ENCODE data around the gene ERICH6.

Gene ERICH6

DNA sequence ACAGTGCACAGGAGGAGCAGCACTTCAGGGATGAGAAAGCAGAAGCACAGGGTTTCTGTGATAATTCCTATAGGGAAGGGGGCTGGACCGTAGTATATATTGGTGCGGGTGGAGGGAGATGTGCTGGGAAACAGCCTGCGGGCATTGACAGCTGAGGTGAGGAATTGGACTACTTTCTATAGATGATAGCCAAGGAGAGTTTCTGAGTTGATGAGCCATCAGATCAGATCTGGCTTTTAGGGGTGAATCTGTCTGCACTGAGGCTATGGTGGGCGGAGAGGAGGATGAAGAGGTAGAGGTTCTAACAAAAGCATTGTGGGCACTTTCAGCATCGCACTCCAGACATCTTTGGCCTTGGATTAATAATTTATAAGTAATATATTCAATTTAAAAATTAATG lies 67.5 kb downstream of the ERICH6 start:
- Histone ChIP-seq H3K4me3 (ENCODE audit: insufficient read depth, low read length, poor library complexity, severe bottlenecking) (no peak overlapping the region), H4K20me1 (ENCODE audit: low read depth, low read length) (no peaks in the 10 kb centered on the region), H3K9me2 (replicated peaks; ENCODE audit: insufficient read depth, low read length) (no peaks in the 10 kb centered on the region), H3K27me3 (ENCODE audit: low read length) (no peaks in the 10 kb centered on the region), H3K9ac (ENCODE audit: low read length) (no peak overlapping the region), H3K9me3 (ENCODE audit: insufficient read depth, low read length) (no peaks in the 10 kb centered on the region), H3K27ac (ENCODE audit: low read depth, low read length) (no peak overlapping the region), H3K79me2 (ENCODE audit: insufficient read depth, low read length) (no peaks in the 10 kb centered on the region), H3K4me2 (ENCODE audit: low read depth, low read length, poor library complexity, severe bottlenecking) (no peak overlapping the region), H2AFZ (ENCODE audit: low read depth, low read length, severe bottlenecking) (no peak overlapping the region), H3K36me3 (ENCODE audit: low read length) (no peaks in the 10 kb centered on the region), H3F3A (ENCODE audit: insufficient read depth) (peaks cover 28% of the 10 kb centered on the region)
- no peak for TF ChIP-seq EZH2phosphoT487 (conservative IDR thresholded peaks at IDR 0.05; ENCODE audit: low read length)
- no peak for TF ChIP-seq CTCF (IDR thresholded peaks at IDR 0.05; ENCODE audit: insufficient read depth, low read length, poor library complexity, severe bottlenecking)

DNA sequence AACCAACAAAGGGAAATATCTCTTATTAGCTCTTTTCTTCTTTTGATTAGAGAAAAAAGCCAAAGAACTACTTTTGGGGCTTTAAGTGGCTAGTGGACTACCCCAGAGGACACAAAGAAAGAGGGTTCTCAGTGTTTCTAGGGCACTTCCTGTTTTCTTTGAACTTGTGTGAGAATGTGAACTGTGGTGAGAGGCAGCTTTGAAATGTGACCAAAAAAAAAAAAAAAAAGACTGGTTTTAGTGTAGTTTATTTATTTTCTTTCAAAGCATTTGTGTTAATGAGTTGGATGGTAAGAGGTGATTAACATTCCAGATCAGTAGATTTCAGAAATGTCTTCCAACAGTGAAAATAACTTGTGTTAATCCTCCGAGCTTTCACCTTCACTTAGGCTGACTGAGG lies 68.2 kb downstream of the ERICH6 start:
- Histone ChIP-seq H3K4me3 (ENCODE audit: insufficient read depth, low read length, poor library complexity, severe bottlenecking) (no peak overlapping the region), H3K27ac (ENCODE audit: low read depth, low read length) (no peak overlapping the region), H3K9me2 (replicated peaks; ENCODE audit: insufficient read depth, low read length) (no peaks in the 10 kb centered on the region), H3K4me2 (ENCODE audit: low read depth, low read length, poor library complexity, severe bottlenecking) (no peak overlapping the region), H3K79me2 (ENCODE audit: insufficient read depth, low read length) (no peaks in the 10 kb centered on the region), H2AFZ (ENCODE audit: low read depth, low read length, severe bottlenecking) (no peak overlapping the region), H3K9ac (ENCODE audit: low read length) (no peak overlapping the region), H4K20me1 (ENCODE audit: low read depth, low read length) (no peaks in the 10 kb centered on the region), H3K36me3 (ENCODE audit: low read length) (peaks cover 3% of the 10 kb centered on the region; the same call in 1 of the 2 replicates), H3F3A (ENCODE audit: insufficient read depth) (peaks cover 34% of the 10 kb centered on the region), H3K27me3 (ENCODE audit: low read length) (no peaks in the 10 kb centered on the region), H3K9me3 (ENCODE audit: insufficient read depth, low read length) (no peaks in the 10 kb centered on the region)
- no peak for TF ChIP-seq CTCF (IDR thresholded peaks at IDR 0.05; ENCODE audit: insufficient read depth, low read length, poor library complexity, severe bottlenecking)
- no peak for TF ChIP-seq EZH2phosphoT487 (conservative IDR thresholded peaks at IDR 0.05; ENCODE audit: low read length)

- no peaks in the 10 kb centered on the region for H4K20me1 ChIP-seq (ENCODE audit: low read depth, low read length)
- H3K27me3 ChIP-seq (ENCODE audit: low read length), result no peaks in the 10 kb centered on the region
- H3K79me2 ChIP-seq (ENCODE audit: insufficient read depth, low read length), result no peaks in the 10 kb centered on the region
- no peaks in the 10 kb centered on the region for H3K9me2 ChIP-seq (replicated peaks; ENCODE audit: insufficient read depth, low read length)
- no peaks in the 10 kb centered on the region for H3K9me3 ChIP-seq (ENCODE audit: insufficient read depth, low read length)
- no peak overlapping the region for H3K4me2 ChIP-seq (ENCODE audit: low read depth, low read length, poor library complexity, severe bottlenecking)
- H3K9ac ChIP-seq (ENCODE audit: low read length), result no peak overlapping the region
- no peak overlapping the region for H3K4me3 ChIP-seq (ENCODE audit: insufficient read depth, low read length, poor library complexity, severe bottlenecking)
- H2AFZ ChIP-seq (ENCODE audit: low read depth, low read length, severe bottlenecking), result no peak overlapping the region
- H3K27ac ChIP-seq (ENCODE audit: low read depth, low read length), result no peak overlapping the region
- H3F3A ChIP-seq (ENCODE audit: insufficient read depth), result peaks cover 34% of the 10 kb centered on the region
- H3K36me3 ChIP-seq (ENCODE audit: low read length), result peaks cover 7% of the 10 kb centered on the region; the same call in 1 of the 2 replicates
- TF ChIP-seq EZH2phosphoT487 (conservative IDR thresholded peaks at IDR 0.05; ENCODE audit: low read length), result no peak
- TF ChIP-seq CTCF (IDR thresholded peaks at IDR 0.05; ENCODE audit: insufficient read depth, low read length, poor library complexity, severe bottlenecking), result no peak
These were observed 68.6 kb downstream of the ERICH6 start for GRCh38 chr3:150635076-150635475.

Data from SU-DHL-6 (cell line).